ENCODE data around the gene MAPT. TPM values are rescaled to one million over a fixed set of nuclear protein-coding genes. Genes with fewer than 3 reads are reported as not detected.
"Not testable (repeated sequence)": the region's sequence is repeated elsewhere in the genome, so short reads cannot be mapped to it uniquely, and the experiment has no call there.

Gene MAPT
- total RNA-seq, 3 donors from 2014 or later (not counting 1 experiment from before 2014, with no cell fraction given), result 0.14 to 1.3 (median 0.58) TPM

- ATAC-seq (no peak), DNase-seq (no peak)
- intact Hi-C loops (cut with micrococcal nuclease), result no loop called here
- Mint-ChIP-seq H3K4me1 (no peaks in the 10 kb centered on the region), H3K27me3 (ENCODE audit: low read depth in 2 of 2) (peaks cover 24 to 38% of the 10 kb centered on the region in 2 donors), H3K36me3 (no peaks in the 10 kb centered on the region), H3K4me3 (no peak overlapping the region), H3K27ac (no peak overlapping the region), H3K9me3 (no peaks in the 10 kb centered on the region)
- 84% methylated on average over 8 of the region's 8 CpGs for WGBS (ENCODE audit: insufficient coverage)
- Histone ChIP-seq H3K4me3 (ENCODE audit: low read length) (no peak overlapping the region), H3K27ac (ENCODE audit: low read length) (no peak overlapping the region), H3K27me3 (ENCODE audit: control insufficient read depth, insufficient read depth, low read length) (peaks cover 3% of the 10 kb centered on the region), H3K36me3 (ENCODE audit: control insufficient read depth, insufficient read depth, low read length) (no peaks in the 10 kb centered on the region), H3K9me3 (ENCODE audit: control insufficient read depth, insufficient read depth, low read length) (no peaks in the 10 kb centered on the region), H3K4me1 (ENCODE audit: control insufficient read depth, insufficient read depth, low read length) (no peaks in the 10 kb centered on the region)
- no peak for TF ChIP-seq CTCF (IDR thresholded peaks at IDR 0.05)
These were observed 40.9 kb downstream of the MAPT start for GRCh38 chr17:45935197-45935709.

- DNase-seq, result no peak
- TF ChIP-seq CTCF (IDR thresholded peaks at IDR 0.05), result no peak
- Mint-ChIP-seq H3K4me3 (no peak overlapping the region), H3K27ac (no peak overlapping the region), H3K27me3 (ENCODE audit: low read depth in 2 of 2) (peaks cover 23 to 40% of the 10 kb centered on the region in 2 donors), H3K9me3 (no peaks in the 10 kb centered on the region), H3K36me3 (no peaks in the 10 kb centered on the region), H3K4me1 (no peaks in the 10 kb centered on the region)
- Histone ChIP-seq H3K4me1 (ENCODE audit: control insufficient read depth, insufficient read depth, low read length) (no peaks in the 10 kb centered on the region), H3K4me3 (ENCODE audit: low read length) (no peak overlapping the region), H3K27ac (ENCODE audit: low read length) (no peak overlapping the region), H3K36me3 (ENCODE audit: control insufficient read depth, insufficient read depth, low read length) (no peaks in the 10 kb centered on the region), H3K27me3 (ENCODE audit: control insufficient read depth, insufficient read depth, low read length) (peaks cover 3% of the 10 kb centered on the region), H3K9me3 (ENCODE audit: control insufficient read depth, insufficient read depth, low read length) (no peaks in the 10 kb centered on the region)
- ATAC-seq, result no peak
- 93% methylated on average over 10 of the region's 10 CpGs for WGBS (ENCODE audit: insufficient coverage)
- intact Hi-C loops (cut with micrococcal nuclease), result no loop called here
These were observed 41.6 kb downstream of the MAPT start for GRCh38 chr17:45935710-45936509.

GRCh38 chr17:45936610-45937009 is 42.3 kb downstream of the MAPT start:
- Histone ChIP-seq H3K4me3 (ENCODE audit: low read length) (no peak overlapping the region), H3K27ac (ENCODE audit: low read length) (no peak overlapping the region), H3K4me1 (ENCODE audit: control insufficient read depth, insufficient read depth, low read length) (no peaks in the 10 kb centered on the region), H3K36me3 (ENCODE audit: control insufficient read depth, insufficient read depth, low read length) (no peaks in the 10 kb centered on the region), H3K27me3 (ENCODE audit: control insufficient read depth, insufficient read depth, low read length) (peaks cover 3% of the 10 kb centered on the region), H3K9me3 (ENCODE audit: control insufficient read depth, insufficient read depth, low read length) (no peaks in the 10 kb centered on the region)
- no peaks in the 10 kb centered on the region for H3K4me1 Mint-ChIP-seq
- peaks cover 24 to 42% of the 10 kb centered on the region in 2 donors for H3K27me3 Mint-ChIP-seq (ENCODE audit: low read depth in 2 of 2)
- DNase-seq, result no peak
- intact Hi-C loops (cut with micrococcal nuclease), result no loop called here
- no peak overlapping the region for H3K27ac Mint-ChIP-seq
- H3K9me3 Mint-ChIP-seq, result no peaks in the 10 kb centered on the region
- TF ChIP-seq CTCF (IDR thresholded peaks at IDR 0.05), result no peak
- 91% methylated on average over 4 of the region's 4 CpGs for WGBS (ENCODE audit: insufficient coverage)
- H3K4me3 Mint-ChIP-seq, result no peak overlapping the region
- no peaks in the 10 kb centered on the region for H3K36me3 Mint-ChIP-seq
- ATAC-seq, result no peak

- DNase-seq; intact Hi-C loops (cut with micrococcal nuclease); H3K9me3 ChIP-seq (ENCODE audit: control insufficient read depth, insufficient read depth, low read length); H3K9me3 Mint-ChIP-seq; H3K36me3 Mint-ChIP-seq; ATAC-seq; H3K4me1 Mint-ChIP-seq; H3K27ac ChIP-seq (ENCODE audit: low read length); H3K36me3 ChIP-seq (ENCODE audit: control insufficient read depth, insufficient read depth, low read length); H3K27me3 ChIP-seq (ENCODE audit: control insufficient read depth, insufficient read depth, low read length); H3K4me1 ChIP-seq (ENCODE audit: control insufficient read depth, insufficient read depth, low read length); H3K27ac Mint-ChIP-seq; H3K4me3 Mint-ChIP-seq; H3K4me3 ChIP-seq (ENCODE audit: low read length): not testable (repeated sequence)
- H3K27me3 Mint-ChIP-seq (ENCODE audit: low read depth in 2 of 2), result peaks cover 27 to 48% of the 10 kb centered on the region in 2 donors
These were observed 42.8 kb downstream of the MAPT start for GRCh38 chr17:45937186-45937585.

Data from natural killer cell (primary cell).